Mucosa of descending colon (tissue), 3 donors: ENCODE measurements around the gene NTRK3. TPM values are rescaled to one million over a fixed set of nuclear protein-coding genes. Genes with fewer than 3 reads are reported as not detected.
"Not testable (repeated sequence)": the region's sequence is repeated elsewhere in the genome, so short reads cannot be mapped to it uniquely, and the experiment has no call there.

Source experiments
- ATAC-seq: fragments of 200-7000 bp; cut with Tn5 transposase; one replicate; pipeline ENCODE4 v1.9.1; 2020; ENCODE audit warnings: mild to moderate bottlenecking, moderate library complexity
- DNase-seq, 3 donors: peaks; one replicate each; pipeline ENCODE4 v3.0.0-alpha.2; 2020
- H3K36me3 ChIP-seq: fragments of 200-600 bp; one replicate; pipeline ENCODE4 v1.8.0; 2021; ENCODE audit warnings: low read depth, mild to moderate bottlenecking
- H3K4me1 ChIP-seq: fragments of 200-600 bp; one replicate; pipeline ENCODE4 v1.8.0; 2021; ENCODE audit warnings: low read depth, mild to moderate bottlenecking
- H3K4me3 ChIP-seq: fragments of 200-600 bp; one replicate; pipeline ENCODE4 v1.8.0; 2021; ENCODE audit warnings: mild to moderate bottlenecking
- H3K9me3 ChIP-seq: fragments of 200-600 bp; one replicate; pipeline ENCODE4 v1.8.0; 2021; ENCODE audit warnings: mild to moderate bottlenecking
- intact Hi-C, 2 donors: fragments of 100-400 bp; cut with DNase I in 1 of 2; cut with micrococcal nuclease in 1 of 2; formaldehyde crosslinking; loops; one replicate each; pipeline versions ENCODE4 v1.11.0 to v1.11.1; 2022; cut with DNase I, micrococcal nuclease
- total RNA-seq, 3 donors: library from RNA; stranded (reverse); fragmentation: NEBNext Ultra II Directional in 2 of 3; extraction: Animal tissue kit (Norgen Biotek cat#: 25700) in 2 of 3; gene quantifications; one replicate each; pipeline versions ENCODE4 v1.2.1 to v1.2.4, GENCODE V29; 2021 to 2023
- TF ChIP-seq, protein P1 (sequence below): fragments of 200-600 bp; IDR thresholded peaks from one replicate; pipeline ENCODE4 v1.8.0; 2022; ENCODE audit warnings: antibody characterized with exemption, mild to moderate bottlenecking
- donor health status: DM: no; HTN: no; CAD: no; lungs with moderate emphysema.
- donor health status: DM: no; HTN: no; CAD: no.
- donor health status: DM: no; HTN: yes; CAD: no.

The NTRK3 gene
- total RNA-seq, 3 donors from 2014 or later: 0.78 to 2.8 (median 2.1) TPM

DNA sequence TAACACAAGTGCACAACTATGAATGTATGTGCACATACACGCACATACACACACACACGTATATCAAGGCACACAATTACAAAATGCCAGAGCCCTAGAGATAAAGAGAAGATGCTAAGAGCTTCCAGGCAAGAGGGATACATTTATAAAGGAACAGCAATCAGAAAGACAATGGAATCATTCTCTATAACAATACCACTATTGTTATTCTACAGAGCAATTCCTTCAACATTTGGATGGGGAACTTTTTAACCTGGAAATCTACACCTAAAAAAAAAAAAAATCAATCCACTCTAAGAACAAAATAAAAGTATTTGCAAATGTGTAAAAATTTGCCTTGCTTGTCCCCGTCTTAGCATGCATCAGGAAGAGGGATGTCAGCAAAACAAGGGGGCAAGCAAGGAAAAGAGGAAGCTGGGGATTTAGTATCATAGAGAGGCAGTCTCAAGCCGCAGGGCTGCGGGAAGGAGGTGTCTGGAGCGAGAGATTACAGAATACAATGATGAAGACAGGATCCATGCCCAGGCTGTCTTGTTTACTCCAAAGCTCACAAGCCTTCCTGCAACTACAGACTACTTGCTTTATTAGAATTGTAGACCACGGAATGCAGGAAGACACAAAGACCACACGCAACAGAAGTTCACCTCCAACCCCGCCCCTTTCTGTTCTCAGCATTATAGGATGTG is 220.2 kb downstream of the NTRK3 start:
- ATAC-seq (no peak), DNase-seq (no peak)
- H3K4me3 ChIP-seq: no peak overlapping the region
- intact Hi-C loops: no loop called here
- H3K36me3 ChIP-seq: no peaks in the 10 kb centered on the region
- no peaks in the 10 kb centered on the region for H3K4me1 ChIP-seq
- TF ChIP-seq, protein P1, sequence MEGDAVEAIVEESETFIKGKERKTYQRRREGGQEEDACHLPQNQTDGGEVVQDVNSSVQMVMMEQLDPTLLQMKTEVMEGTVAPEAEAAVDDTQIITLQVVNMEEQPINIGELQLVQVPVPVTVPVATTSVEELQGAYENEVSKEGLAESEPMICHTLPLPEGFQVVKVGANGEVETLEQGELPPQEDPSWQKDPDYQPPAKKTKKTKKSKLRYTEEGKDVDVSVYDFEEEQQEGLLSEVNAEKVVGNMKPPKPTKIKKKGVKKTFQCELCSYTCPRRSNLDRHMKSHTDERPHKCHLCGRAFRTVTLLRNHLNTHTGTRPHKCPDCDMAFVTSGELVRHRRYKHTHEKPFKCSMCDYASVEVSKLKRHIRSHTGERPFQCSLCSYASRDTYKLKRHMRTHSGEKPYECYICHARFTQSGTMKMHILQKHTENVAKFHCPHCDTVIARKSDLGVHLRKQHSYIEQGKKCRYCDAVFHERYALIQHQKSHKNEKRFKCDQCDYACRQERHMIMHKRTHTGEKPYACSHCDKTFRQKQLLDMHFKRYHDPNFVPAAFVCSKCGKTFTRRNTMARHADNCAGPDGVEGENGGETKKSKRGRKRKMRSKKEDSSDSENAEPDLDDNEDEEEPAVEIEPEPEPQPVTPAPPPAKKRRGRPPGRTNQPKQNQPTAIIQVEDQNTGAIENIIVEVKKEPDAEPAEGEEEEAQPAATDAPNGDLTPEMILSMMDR: no peak
- no peaks in the 10 kb centered on the region for H3K9me3 ChIP-seq

DNA sequence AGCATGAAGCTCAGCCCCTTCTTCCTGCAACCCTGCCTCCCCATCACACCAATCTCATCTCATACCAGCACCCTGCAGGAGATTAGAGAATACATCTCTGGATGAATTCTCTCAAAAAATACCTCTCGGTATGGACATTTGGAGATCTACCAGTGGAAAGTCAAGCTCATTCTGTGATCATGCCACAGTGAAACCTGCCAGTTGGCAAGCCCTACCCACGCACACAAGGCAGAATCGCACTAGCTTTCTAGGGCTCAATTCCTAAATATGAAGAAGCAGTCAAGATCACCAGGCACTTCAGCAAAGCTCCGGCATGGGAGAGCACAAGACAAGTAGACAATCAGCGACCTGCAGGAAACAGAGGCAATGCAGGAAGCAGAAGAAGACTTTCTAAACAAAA is 221.2 kb downstream of the NTRK3 start:
- H3K9me3 ChIP-seq: no peaks in the 10 kb centered on the region
- H3K4me1 ChIP-seq: no peaks in the 10 kb centered on the region
- no peak for ATAC-seq
- TF ChIP-seq, protein P1: no peak
- H3K4me3 ChIP-seq: no peak overlapping the region
- intact Hi-C loops: no loop called here
- H3K36me3 ChIP-seq: no peaks in the 10 kb centered on the region
- no peak for DNase-seq

- DNase-seq, H3K4me3 ChIP-seq, H3K4me1 ChIP-seq, H3K9me3 ChIP-seq, intact Hi-C loops, H3K36me3 ChIP-seq, ATAC-seq: not testable (repeated sequence)
Observed at GRCh38 chr15:88033421-88033820, 223.1 kb downstream of the NTRK3 start.

DNA sequence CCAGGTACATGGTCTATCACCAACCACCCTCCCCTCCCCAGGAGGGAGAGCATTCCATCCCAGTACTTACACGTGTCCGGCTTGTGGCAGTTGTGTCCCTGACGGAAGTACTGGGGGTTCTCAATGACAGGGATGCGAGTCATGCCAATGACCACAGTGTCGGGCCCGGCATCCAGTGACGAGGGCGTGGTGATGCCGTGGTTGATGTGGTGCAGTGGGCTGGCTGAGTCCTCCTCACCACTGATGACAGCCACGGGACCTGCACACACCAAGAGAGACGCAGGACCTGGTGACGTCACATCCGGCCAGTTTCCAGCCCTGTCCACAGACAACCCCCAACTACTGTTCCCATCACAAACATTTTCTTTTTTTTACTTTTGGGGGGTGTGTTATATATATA is 223.8 kb downstream of the NTRK3 start:
- no peaks in the 10 kb centered on the region for H3K36me3 ChIP-seq
- H3K4me3 ChIP-seq: no peak overlapping the region
- no peak for ATAC-seq
- no peak for DNase-seq
- TF ChIP-seq, protein P1: no peak
- no peaks in the 10 kb centered on the region for H3K9me3 ChIP-seq
- no peaks in the 10 kb centered on the region for H3K4me1 ChIP-seq
- intact Hi-C loops: no loop called here

- H3K4me1 ChIP-seq: no peaks in the 10 kb centered on the region
- intact Hi-C loops: no loop called here
- ATAC-seq (no peak), DNase-seq (no peak)
- no peaks in the 10 kb centered on the region for H3K9me3 ChIP-seq
- TF ChIP-seq, protein P1: no peak
- no peaks in the 10 kb centered on the region for H3K36me3 ChIP-seq
- H3K4me3 ChIP-seq: no peak overlapping the region
Observed at GRCh38 chr15:88031461-88031860, 225.1 kb downstream of the NTRK3 start.

GRCh38 chr15:88029696-88030095 is 226.8 kb downstream of the NTRK3 start:
- intact Hi-C loops: no loop called here
- no peak overlapping the region for H3K4me3 ChIP-seq
- ATAC-seq (no peak), DNase-seq (no peak)
- TF ChIP-seq, protein P1: no peak
- no peaks in the 10 kb centered on the region for H3K36me3 ChIP-seq
- H3K4me1 ChIP-seq: no peaks in the 10 kb centered on the region
- H3K9me3 ChIP-seq: no peaks in the 10 kb centered on the region
